Activated CD4-positive, CD25-positive, alpha-beta regulatory T cell treated with anti-CD3 and anti-CD28 coated beads, Interleukin-2, amount 50 U/mL, for 16 hours (primary cell): Measurements from ENCODE around the gene CTSO.
"Not testable (repeated sequence)": the region's sequence is repeated elsewhere in the genome, so short reads cannot be mapped to it uniquely, and the experiment has no call there.

Source experiments
- DNase-seq: peaks from one replicate; pipeline ENCODE4 v3.0.0-alpha.2; 2020; ENCODE audit warnings: low read depth, low spot score

The CTSO gene

DNA sequence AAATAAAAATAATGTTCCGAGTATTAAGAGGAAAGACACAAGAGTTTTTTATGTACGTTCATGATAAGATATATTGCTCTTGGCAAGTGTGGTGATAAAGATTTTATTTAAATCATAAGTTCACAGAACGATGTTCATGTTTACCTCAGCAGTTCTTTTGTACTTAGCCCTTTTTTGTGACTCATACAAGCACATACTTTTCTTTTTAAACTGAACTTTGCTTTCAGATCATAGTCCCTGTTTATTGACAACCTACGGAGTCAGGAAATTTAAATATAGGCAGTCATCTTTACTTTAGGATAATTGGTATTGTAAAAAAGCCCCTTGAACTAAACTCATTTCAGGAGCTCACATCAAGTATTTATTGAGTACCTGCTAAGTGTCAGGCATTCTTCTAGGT, 1.3 kb upstream of the CTSO start:
- DNase-seq: no peak

DNA sequence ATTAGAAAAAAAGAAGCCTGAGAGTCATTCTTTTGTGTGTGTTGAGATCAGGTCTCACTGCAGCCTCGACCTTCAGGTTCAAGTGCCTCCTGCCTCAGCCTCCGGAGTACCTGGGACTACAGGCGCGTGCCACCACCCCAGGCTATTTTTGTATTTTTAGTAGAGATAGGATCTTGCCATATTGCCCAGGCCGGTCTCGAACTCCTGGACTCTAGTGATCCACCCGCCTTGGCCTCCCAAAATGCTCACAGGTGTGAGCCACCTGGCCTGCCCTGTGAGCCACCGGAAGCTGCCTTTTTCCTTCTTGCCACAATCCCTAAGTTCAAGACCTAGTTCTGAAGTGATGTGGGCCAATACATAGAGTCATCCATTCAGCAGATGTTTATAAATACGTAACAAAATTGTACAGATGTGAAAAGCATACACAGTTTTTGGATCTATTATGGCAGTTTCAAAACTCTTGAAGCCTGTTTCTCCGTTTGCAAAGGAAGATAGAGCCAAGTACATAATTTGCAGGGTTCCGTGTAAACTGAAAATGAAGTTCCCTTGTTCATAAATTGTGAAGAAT, 536 bp upstream of the CTSO start:
- DNase-seq: no peak

DNA sequence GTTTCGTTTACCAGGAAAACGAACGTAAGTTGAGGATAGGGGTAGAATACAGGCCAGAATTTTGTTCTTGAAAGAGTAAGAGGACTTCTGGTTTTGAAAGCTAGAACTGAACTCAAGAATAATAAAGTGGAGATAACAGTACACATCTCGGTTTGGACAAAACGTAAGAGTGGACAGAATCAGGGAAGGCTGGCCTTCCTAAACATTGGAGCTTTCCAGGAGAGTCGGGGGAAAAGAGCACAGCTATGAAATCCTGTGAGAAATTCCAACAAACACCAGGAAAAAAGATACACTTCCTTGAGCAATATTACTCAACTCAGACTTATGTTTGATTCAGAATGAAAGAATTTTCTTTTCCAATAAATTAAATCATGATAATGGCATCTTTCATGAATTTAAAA, 1.2 kb downstream of the CTSO start:
- DNase-seq: no peak

DNA sequence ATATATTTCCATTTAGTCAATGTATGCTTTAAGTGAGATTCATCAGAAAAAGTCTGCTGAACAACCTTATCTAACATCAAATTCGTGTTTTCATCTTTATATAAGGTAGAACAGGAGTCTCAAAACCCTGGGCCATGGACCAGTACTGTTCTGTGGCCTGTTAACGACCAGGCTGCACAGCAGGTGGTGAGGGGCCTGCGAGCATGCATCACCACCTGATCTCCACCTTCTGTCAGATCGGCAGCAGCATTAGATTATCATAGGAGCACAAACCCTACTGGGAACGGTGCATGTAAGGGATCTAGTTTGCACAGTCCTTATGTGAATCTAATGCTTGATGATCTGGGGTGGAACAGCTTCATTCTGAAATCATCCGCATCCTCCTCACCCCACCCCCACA, 3.2 kb downstream of the CTSO start:
- DNase-seq: no peak

DNA sequence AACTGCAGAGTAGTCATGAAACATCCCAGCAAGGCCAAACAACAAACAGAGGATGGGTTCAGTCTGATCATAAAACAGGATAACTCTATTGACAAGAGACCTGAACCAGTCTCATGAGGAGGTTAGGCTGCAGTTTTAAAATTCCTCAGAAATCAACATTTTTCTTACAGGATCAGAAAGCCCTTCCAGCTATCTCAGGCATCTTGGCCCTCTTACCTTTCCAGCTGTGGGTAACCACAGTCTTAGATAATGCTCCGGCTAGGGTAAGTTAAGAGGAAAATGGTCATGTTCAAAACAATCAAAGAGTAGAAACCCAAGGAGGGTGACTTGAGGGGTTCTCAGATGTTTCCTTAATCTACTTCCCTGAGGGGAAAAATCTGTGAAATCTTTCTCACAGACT, 5.1 kb downstream of the CTSO start:
- DNase-seq: no peak

DNA sequence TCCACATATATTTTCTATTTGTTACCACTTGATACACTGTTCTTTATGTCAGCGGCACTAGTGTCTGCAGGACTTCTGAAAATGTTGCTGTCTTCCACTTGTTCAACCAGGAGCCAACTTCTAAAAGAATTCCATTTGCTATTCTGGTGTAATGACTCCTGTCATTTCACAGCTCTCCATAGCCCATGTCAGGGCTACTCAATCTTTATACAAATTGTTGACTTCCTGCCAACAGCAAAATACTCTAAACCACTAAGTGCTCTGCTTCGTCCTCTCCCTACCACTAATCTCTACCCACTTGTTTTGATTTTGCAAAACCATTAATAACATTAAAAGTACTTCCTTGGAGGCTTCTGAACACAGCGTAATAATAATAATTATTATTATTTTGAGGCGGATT, 7.2 kb downstream of the CTSO start:
- no peak for DNase-seq

DNA sequence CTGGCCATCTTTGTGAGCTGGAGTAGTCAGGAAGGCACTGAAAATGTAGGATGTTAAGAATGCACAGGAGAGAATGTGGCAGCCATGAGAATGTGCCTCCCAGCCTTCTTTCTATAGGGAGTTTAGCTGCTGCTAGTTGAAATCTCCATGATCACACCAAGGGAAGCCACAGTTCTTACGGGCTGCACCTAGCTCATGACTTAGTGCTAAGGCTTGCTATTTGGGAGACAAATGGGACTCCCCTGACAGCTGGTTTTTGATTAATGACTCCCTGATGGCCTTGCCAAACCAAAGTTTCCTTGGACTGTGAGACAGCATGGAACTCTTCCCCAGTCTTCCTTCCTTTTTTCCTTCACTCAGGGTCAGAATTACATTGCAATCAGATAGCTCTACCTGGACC, 9.2 kb downstream of the CTSO start:
- DNase-seq: no peak

DNA sequence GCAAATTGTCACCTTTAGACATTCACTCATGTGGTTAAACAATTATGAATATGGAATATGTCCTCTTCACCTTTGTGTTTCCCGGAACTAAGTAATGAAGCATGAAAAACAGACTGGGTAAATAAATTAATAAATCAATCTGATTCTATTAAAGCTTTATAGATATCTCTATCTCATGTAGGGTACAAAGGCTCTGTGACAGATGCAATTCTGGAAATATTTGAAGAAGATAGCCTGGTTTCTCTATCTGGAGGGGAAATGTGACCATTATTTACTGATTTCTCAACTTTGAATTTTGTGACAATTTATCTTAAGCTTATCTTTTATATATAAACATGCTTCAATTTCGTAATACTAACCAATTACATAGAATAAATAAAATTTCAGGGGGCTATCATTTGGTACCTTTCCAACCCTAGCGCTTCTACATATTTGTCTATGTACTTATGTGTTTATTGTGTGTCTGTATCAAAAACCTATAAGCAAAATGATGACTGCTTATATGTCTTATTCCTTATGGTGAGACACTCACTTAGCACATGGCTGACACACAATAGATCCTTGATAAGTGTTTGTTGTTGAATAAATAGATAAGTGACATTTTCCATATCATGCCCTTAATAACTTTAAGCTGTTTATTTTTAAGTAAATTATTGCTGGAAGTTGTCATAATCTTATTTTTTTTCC, 9.9 kb downstream of the CTSO start:
- DNase-seq: no peak

DNA sequence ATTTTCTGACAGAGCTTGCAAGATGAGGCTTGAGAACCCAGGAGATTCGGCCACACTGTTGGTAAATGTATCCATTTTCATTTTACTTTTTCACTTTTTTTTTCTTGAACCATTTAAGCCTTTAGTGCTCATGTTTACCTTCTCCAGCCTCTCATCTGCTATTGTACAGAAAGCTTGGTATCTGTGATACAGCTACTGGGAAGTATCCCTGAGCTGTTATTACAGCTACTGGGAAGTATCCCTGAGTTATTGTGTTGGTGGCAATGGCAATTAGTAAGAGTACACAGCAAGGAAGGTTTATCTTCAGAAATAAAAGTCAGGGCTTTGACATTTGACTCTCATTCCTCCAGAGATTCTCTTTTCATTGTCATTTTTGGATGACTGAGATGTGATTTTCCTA, 11.8 kb downstream of the CTSO start:
- DNase-seq: no peak

DNA sequence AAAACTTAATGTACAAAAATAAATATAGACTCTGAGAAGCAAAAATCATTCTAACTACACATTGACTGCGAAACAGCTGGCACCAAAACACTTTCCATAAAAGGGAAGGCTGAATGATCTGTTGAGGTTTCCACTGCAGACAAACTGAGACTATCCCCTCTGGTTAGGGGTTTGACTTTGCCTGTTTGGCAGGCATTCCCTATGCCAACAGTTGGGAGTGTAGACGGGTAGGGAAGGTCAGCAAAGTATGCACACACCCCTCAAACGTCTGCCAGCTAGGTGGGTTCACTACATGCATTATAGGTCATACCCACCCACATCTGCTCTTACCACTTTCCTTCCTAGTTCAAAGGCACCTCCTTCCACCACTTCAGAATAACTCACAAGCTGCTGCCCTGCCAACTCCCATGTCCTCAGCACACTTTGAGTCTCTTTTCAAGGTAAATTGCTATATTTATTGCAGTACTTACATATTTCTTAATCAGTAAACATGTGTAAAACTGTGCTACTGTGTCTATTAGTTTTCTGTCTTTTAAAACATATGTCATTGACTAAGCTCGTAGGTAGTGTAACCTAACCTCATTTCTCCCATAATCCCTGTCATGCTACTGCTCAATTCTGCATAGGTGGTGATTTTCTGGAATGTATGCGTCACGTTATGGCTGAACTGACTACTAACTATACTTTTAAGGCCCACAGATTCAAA, 12.4 kb downstream of the CTSO start:
- DNase-seq: no peak

DNA sequence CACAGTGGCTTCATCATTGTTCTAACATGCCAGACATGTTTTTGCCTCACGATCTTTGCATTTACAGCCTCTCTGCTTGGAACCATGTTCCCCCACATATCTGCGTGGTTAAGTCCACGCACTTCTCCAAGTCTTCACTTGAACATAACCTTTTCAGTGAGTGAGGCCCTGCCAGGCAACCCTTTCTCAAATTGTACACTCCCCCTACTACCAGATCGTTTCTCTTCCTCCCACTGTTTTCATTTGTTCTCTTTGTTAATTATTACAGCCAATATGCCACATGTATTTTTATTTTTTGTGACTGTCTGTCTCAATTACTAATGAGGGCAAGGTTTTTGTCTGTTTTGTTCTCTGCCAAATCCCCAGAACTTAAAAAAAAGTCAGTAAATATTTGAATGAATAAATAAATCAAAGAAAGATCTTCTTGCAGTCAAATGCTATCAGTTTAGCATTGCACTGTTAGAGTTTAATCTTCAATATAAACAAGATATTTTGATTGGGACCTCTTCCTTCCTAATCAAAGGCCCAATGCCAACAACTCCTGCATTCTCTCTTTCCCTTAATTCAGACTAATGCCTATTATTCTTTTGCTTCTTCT, 18.2 kb downstream of the CTSO start:
- no peak for DNase-seq

DNA sequence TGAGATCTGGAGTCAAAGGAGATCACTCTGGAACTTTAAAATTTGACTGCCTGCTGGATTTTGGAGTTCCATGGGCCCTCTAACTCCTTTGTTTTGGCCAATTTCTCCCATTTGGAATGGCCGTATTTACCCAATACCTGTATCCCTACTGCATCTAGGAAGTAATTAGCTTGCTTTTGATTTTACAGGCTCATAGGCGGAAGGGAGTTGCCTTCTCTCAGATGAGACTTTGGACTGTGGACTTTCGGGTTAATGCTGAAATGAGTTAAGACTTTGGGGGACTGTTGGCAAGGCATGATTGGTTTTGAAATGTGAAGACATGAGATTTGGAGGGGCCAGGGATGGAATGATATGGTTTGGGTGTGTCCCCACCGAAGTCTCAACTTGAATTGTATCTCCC, 19.0 kb downstream of the CTSO start:
- DNase-seq: not testable (repeated sequence)

DNA sequence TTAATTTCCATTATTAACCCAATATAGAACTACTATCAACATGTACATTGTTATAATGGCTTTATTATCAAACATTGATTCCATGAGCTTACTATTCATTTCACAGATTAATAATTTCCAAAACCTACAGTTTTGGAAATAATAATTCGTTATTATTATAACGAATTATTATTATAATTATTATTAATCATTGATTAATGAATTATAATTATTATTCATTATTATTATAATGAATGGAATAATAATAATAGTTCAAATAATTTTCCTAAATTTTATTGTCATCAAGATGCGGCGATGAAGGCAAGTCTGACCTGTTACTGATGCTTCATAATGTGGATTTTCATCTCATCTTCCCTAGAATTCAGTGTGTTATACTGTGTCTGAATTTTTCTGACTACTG, 22.0 kb downstream of the CTSO start:
- no peak for DNase-seq

DNA sequence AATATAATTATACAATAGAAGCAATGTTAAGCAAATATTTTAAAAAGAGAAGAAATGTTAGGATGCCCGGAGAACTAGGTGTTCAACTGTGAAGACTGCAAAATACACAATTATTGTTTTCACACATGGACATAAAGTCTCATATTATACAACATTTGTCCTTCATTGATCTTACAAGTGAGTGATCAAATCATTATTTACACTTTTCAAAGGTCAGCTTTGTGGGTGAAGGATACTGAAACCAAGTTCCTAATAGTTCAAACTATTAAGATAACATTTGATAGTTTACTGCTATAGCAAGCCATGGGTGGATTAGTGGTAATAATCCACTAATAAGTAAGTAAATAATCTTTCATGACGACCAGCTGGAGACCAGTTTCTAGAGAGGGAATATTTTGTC, 23.3 kb downstream of the CTSO start:
- DNase-seq: no peak

DNA sequence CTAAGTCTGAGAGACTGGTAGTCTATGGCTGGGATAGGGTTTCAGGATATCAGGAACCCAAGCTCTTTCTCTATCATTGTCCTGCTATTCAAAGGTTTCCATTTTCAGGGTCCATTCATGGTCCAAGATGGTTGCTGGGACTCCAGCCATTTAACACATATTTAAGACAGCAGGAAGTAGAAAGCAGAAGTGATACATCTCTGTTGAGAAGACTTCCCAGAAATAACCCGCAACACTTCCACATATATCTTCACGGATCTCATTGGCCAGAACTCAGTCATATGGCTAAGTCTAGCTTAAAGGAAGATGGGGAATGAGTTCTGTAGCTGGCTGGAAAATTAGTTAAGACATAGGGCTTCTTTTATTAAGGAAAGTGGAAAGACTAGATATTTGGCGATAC, 23.8 kb downstream of the CTSO start:
- no peak for DNase-seq

DNA sequence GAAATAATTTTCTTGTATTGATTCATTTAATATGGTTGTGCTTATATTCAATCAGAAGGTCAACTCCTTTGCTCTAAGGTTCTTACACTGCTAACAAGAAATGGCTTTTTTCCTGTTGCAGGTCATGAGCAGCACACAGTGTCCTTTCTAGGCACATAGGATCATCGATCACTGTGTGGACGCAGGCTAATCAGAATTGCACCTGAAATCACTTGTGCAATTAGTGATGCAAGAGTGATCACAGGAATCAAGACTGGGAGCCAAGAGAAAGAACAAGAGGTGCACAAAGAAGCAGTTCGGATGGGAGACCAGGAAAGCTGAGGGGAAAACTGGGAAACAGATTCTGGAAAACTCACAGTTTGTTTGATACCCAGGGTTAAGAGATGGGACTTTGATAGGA, 29.0 kb downstream of the CTSO start:
- no peak for DNase-seq

DNA sequence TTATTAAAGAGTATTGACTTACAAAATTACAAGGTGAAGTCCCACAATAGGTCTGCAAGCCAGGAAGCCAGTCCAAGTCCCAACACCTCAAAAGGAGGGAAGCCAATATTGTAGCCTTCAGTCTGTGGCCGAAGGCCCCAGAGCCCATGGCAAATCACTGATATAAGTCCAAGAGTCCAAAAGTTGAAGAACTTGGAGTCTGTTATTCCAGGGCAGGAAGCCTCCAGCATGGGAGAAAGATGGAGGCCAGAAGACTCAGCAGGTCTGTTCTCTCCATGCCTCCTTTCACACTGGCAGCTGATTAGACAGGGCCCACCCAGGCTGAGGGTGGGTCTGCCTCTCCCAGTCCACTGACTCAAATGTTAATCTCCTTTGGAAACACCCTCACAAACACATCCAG, 32.1 kb downstream of the CTSO start:
- DNase-seq: no peak

DNA sequence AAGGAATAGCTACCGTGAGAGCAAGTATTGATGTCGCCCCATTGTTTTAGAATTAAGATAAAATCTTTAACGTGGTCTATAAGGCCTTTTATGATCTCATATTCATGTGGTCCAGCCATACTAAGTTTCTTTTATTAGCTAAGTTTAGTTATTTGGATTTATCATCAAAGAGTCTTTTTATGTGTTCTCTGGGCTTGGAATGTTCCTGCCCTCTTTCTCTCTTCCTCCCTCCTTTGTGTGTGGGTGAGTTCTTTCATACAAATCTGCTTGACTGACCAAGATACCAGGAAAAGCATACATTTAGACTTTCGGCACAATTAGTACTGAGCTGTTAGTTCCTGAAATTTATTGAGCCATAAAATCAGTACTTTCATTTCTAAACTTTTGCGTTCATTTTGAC, 38.9 kb downstream of the CTSO start:
- DNase-seq: no peak

DNA sequence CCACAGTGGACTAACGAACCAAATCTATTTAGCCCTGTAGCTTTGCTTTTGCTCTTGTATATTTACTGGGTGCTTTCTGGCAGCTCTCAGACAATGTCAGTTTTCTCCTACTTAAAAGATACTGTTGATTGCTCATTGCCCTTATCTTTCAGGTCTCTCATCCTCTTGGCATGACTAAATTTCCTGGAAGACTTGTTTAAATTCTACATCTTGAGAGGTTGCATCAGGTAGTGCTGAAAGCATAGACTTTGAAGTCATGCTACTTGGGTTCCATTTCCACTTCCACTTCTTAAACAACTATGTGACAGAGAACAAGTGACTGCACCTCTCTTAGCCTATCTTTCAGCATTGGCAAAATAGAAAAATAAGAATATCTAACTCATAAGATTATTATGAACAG, 41.8 kb downstream of the CTSO start:
- no peak for DNase-seq

DNA sequence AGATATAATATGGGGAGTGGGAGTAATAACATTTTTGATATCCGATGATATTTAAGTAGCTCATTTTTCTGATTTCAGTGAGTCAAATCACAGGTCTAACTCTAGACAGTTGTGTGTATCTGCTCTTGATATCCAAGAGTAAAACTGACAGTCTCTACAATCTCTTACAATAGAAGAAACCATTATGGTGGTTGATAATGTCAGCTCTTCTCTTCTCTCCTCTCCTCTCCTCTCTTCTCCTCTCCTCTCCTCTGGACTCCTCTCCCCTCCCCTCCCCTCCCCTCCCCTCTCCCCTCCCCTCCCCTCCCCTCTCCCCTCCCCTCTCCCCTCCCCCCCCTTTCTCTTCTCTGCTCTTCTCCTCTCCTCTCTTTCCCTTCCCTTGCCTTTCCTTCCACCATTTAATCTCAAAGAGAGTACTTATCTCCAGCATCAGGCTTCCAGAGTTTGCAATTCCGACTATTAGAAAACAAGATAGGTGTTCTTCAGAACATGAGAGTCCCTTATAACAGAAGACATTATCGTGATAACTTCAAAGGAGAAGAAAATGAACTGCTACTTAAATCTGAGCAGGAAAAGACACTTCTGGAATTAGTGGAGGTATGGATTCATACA, 43.9 kb downstream of the CTSO start:
- DNase-seq: no peak

DNA sequence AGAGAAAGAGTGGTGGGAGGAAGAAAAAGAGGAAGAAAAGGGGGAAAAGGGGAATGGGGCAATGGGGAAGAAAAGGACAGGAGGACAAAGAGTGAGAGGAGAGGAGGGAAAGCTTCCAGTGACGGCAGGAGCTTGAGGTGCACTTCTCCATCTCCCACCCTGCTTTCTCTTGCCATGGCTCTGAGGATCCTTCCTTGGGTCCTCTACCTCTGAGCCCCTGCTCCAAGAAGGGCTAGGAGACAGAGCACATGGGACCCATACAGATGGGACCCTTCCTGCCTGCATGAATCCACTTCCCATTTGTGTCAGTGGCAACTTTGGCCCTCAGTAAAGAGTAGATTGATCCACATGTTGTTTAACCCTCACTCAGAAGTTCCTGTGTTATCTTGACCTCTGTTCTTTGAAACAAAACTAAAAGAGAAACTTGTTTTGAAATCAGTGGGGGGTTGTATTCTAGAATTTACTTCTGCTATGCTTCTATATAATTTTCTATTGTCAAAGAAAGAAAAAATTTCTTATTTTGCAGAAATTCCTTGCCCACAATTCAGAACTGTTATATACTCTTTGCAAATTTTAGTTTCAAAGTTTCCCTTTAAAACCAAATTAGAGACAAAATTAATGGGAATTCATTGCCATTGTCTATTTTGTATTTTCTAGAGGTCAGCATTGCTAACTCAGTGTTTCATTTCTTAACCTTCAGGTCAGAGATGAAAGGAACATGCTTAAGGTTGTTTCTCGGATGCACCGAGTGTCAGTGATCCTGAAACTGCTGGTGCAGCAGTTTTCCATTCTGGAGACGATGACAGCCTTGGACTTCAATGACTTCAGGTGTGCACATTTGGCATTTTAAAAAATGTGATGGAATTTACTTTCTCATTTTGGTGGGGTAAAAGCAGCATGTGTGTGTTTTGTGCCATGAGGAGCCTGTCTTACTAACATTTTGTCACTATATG, 45.2 kb downstream of the CTSO start:
- DNase-seq: no peak
